GM12878 (cell line): ENCODE results near the gene ATP7B. TPM values are rescaled to one million over a fixed set of nuclear protein-coding genes. Genes with fewer than 3 reads are reported as not detected.

Experiments used
- ATAC-seq: fragments of 200-7000 bp; cut with Tn5 transposase; 3 replicates; pipeline ENCODE4 v1.9.1; 2020; ENCODE audit warnings: mild to moderate bottlenecking, moderate library complexity
- BruUV-seq: library from RNA; stranded (reverse); fragments of 400-500 nt; replicated peaks from 2 replicates; lab custom pipeline; 2021; lab: Mats Ljungman, UMichigan
- CTCF ChIA-PET: fragments of 300-600 bp; sonication (Branson Sonifier 250); formaldehyde crosslinking; extraction: SDS; loops from one replicate; lab custom pipeline; 2021; ENCODE audit warnings: inconsistent platforms; lab: Yijun Ruan, JAX
- POLR2A ChIA-PET: fragments of 350-600 bp; formaldehyde crosslinking; extraction: SDS; loops from one replicate; lab custom pipeline; 2021; ENCODE audit warnings: inconsistent platforms; lab: Charles Lee
- RAD21 ChIA-PET: fragments of 300-600 bp; sonication (Branson Sonifier 250); formaldehyde crosslinking; loops from one replicate; lab custom pipeline; 2023; ENCODE audit warnings: antibody characterized with exemption; ENCODE audit not compliant: unreplicated experiment; lab: Charles Lee
- SMC1A ChIA-PET: fragments of 300-600 bp; sonication (Branson Sonifier 250); formaldehyde crosslinking; loops from one replicate; lab custom pipeline; 2023; ENCODE audit not compliant: unreplicated experiment, uncharacterized antibody; lab: Charles Lee
- DNase-seq: peaks from one replicate; pipeline ENCODE4 v3.0.0-alpha.2; 2011; ENCODE audit warnings: low read depth, low spot score
- FAIRE-seq: peaks from 3 replicates; lab custom pipeline; 2011; peaks lifted over from hg19 to GRCh38; lab: Jason Lieb, UNC
- H2AFZ ChIP-seq: 2 replicates; pipeline ENCODE4 v1.6.0; 2011; ENCODE audit warnings: low read depth, low read length, control low read depth; ENCODE audit not compliant: control insufficient read depth
- H3K27ac ChIP-seq: 2 replicates; pipeline ENCODE4 v1.5.1; 2011; ENCODE audit warnings: control low read depth; ENCODE audit not compliant: control insufficient read depth, insufficient read depth
- H3K27me3 ChIP-seq, 2 experiments: replicated peaks in 1 of 2; 2 replicates each; pipeline versions ENCODE4 v1.6.0 to v1.6.1; 2011; ENCODE audit warnings: low read length in 1 of 2; ENCODE audit not compliant: control insufficient read depth in 2 of 2, insufficient read depth in 2 of 2
- H3K36me3 ChIP-seq, 2 experiments: 2 replicates each; pipeline ENCODE4 v1.5.1; 2011; ENCODE audit warnings: low read length in 1 of 2; ENCODE audit not compliant: control insufficient read depth in 2 of 2, insufficient read depth in 2 of 2
- H3K4me1 ChIP-seq: 2 replicates; pipeline ENCODE4 v1.6.1; 2011; ENCODE audit warnings: mild to moderate bottlenecking, low read length, moderate library complexity, mixed read lengths; ENCODE audit not compliant: control insufficient read depth, insufficient read depth
- H3K4me2 ChIP-seq: 2 replicates; pipeline ENCODE4 v1.6.0; 2011; ENCODE audit warnings: control low read depth; ENCODE audit not compliant: control insufficient read depth, insufficient read depth
- H3K4me3 ChIP-seq: fragments of 200-600 bp; sonication (generic); 2 replicates; pipeline ENCODE4 v1.5.1; 2016
- H3K79me2 ChIP-seq: 2 replicates; pipeline ENCODE4 v1.6.0; 2011; ENCODE audit warnings: low read length; ENCODE audit not compliant: control insufficient read depth, insufficient read depth
- H3K9ac ChIP-seq: 2 replicates; pipeline ENCODE4 v1.8.0; 2011; ENCODE audit warnings: low read length, control low read depth, mixed read lengths; ENCODE audit not compliant: control insufficient read depth, insufficient read depth
- H3K9me3 ChIP-seq: replicated peaks from 3 replicates; pipeline ENCODE4 v1.5.1; 2011; ENCODE audit warnings: mild to moderate bottlenecking, low read length; ENCODE audit not compliant: control insufficient read depth, insufficient read depth
- H4K20me1 ChIP-seq: 2 replicates; pipeline ENCODE4 v1.6.0; 2011; ENCODE audit not compliant: control insufficient read depth, insufficient read depth
- BMI1 ChIP-seq: fragments of 450-650 bp; IDR thresholded peaks from 2 replicates; pipeline ENCODE4 v1.6.1; 2016; ENCODE audit warnings: mild to moderate bottlenecking, moderate library complexity, borderline replicate concordance
- CEBPB ChIP-seq, 2 experiments: fragments of 150-350 bp in 1 of 2; IDR thresholded peaks; 2 replicates each; pipeline ENCODE4 v1.6.1; 2012 to 2014; ENCODE audit warnings: low read depth in 2 of 2, low read length in 2 of 2, borderline replicate concordance in 1 of 2, inconsistent platforms in 1 of 2
- HDAC2 ChIP-seq: fragments of 200-600 bp; sonication (generic); IDR thresholded peaks from 2 replicates; pipeline ENCODE4 v1.6.1; 2017
- JUND ChIP-seq: IDR thresholded peaks from 2 replicates; pipeline ENCODE4 v1.6.1; 2012; ENCODE audit warnings: low read depth, mild to moderate bottlenecking, low read length, improper control_type of control experiment, moderate library complexity
- NFIC ChIP-seq: IDR thresholded peaks from 2 replicates; pipeline ENCODE4 v1.6.1; 2012; ENCODE audit warnings: low read depth, mild to moderate bottlenecking, inconsistent platforms, low read length, moderate library complexity
- NFYA ChIP-seq: IDR thresholded peaks from 2 replicates; pipeline ENCODE4 v1.6.1; 2011; ENCODE audit warnings: low read depth, mild to moderate bottlenecking, low read length, improper control_type of control experiment, borderline replicate concordance
- PML ChIP-seq: IDR thresholded peaks from 2 replicates; pipeline ENCODE4 v1.6.1; 2012; ENCODE audit warnings: low read length, inconsistent platforms
- SMARCA5 ChIP-seq: fragments of 450-650 bp; IDR thresholded peaks from 2 replicates; pipeline ENCODE4 v1.6.1; 2017; ENCODE audit warnings: mild to moderate bottlenecking
- SP1 ChIP-seq: IDR thresholded peaks from one replicate; pipeline ENCODE4 v1.6.1; 2011; ENCODE audit warnings: low read depth, low read length
- SUZ12 ChIP-seq: fragments of 200-600 bp; sonication (generic); IDR thresholded peaks from one replicate; pipeline ENCODE4 v1.6.1; 2018; ENCODE audit warnings: antibody characterized with exemption, mild to moderate bottlenecking; ENCODE audit not compliant: unreplicated experiment
- TAF1 ChIP-seq: IDR thresholded peaks from 2 replicates; pipeline ENCODE4 v1.6.1; 2011; ENCODE audit warnings: mild to moderate bottlenecking, low read depth, low read length, borderline replicate concordance
- TCF7 ChIP-seq: IDR thresholded peaks from 2 replicates; pipeline ENCODE4 v1.6.1; 2014; ENCODE audit warnings: antibody characterized with exemption, borderline replicate concordance
- ZNF217 ChIP-seq: fragments of 450-650 bp; IDR thresholded peaks from 2 replicates; pipeline ENCODE4 v1.6.1; 2017; ENCODE audit warnings: antibody characterized with exemption, mild to moderate bottlenecking
- ZZZ3 ChIP-seq: IDR thresholded peaks from 2 replicates; pipeline ENCODE4 v1.6.1; 2011; ENCODE audit warnings: low read depth; ENCODE audit not compliant: control insufficient read depth, insufficient read length
- WGBS: methylation state at CpG from one replicate; pipeline ENCODE4 v1.1.6; 2016; ENCODE audit warnings: low lambda C conversion rate; ENCODE audit not compliant: insufficient replicate concordance, insufficient coverage; ENCODE audit errors: missing lambda C conversion rate; 5-methylcytosine and 5-hydroxymethylcytosine counted together
- in situ Hi-C: fragments of 300-500 bp; cut with MboI; formaldehyde crosslinking; loops from 9 replicates; pipeline ENCODE4 v1.14.3; 2018; ENCODE audit warnings: mixed read lengths
- intact Hi-C: fragments of 100-400 bp; cut with micrococcal nuclease; formaldehyde crosslinking; loops from one replicate; pipeline ENCODE4 v1.14.2; 2022; ENCODE audit not compliant: unreplicated experiment
- polyA plus RNA-seq, 11 experiments: library from polyadenylated mRNA; depleted of rRNA in 4 of 11; unstranded in 6 of 11; stranded (reverse) in 5 of 11; fragments of >200 nt; fragmentation: Nextera tagmentation in 4 of 11; fragmentation: Illumina TruSeq in 1 of 11; extraction: Ambion mirVana in 4 of 11; extraction: Trizol in 1 of 11; gene quantifications; 1 replicate in 1 of 11; 2 replicates in 10 of 11; pipeline versions ENCODE4 v1.2.1 to v1.2.3, GENCODE V29; 2011 to 2016; ENCODE audit warnings: inconsistent platforms in 2 of 11, missing spikeins in 2 of 11, low read depth in 1 of 11
- total RNA-seq, 4 experiments: library from RNA; depleted of rRNA in 3 of 4; stranded (reverse); fragments of >200 nt in 3 of 4; fragmentation: Illumina TruSeq in 1 of 4; extraction: Trizol in 1 of 4; gene quantifications; 2 replicates each; pipeline versions ENCODE4 v1.2.1 to v1.2.3, GENCODE V29; 2013 to 2021
- TF ChIP-seq, protein P1 (sequence below): IDR thresholded peaks from 2 replicates; pipeline ENCODE4 v1.6.1; 2011; ENCODE audit warnings: low read depth, low read length, improper control_type of control experiment, borderline replicate concordance

The ATP7B gene
- total and polyA plus RNA-seq, 10 of the 15 experiments (the other 5 are each of a cell fraction or from before 2014, with no cell fraction given) = under 0.01 to 1.1 (median 0.06) TPM; not detected in 2

DNA sequence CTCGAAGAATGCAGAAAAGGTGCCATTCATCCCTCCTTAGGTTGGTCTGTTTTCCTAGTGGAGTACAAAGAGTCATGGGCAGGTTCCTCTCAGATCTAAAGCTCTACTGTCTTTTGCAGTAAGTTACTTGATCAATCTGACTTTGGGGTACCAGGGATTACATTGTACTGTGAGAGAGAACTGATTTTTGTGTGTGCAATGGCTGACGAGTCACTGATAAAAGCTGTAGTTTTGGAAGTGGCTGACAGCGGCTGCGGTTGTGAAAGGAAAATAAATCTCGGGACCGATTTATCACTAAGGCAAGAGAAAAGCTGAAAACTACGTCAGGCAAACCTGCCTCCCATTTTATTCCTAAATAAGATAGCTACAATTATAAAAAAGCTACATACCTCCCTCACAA lies 40.1 kb upstream of the ATP7B start:
- no peak overlapping the region for H3K4me2 ChIP-seq
- POLR2A ChIA-PET = no interaction called here
- ATAC-seq (no peak), DNase-seq (no peak), FAIRE-seq (no peak)
- RAD21 ChIA-PET = no interaction called here
- no peak overlapping the region for H3K4me3 ChIP-seq
- SMC1A ChIA-PET = interaction anchor here (1.0 kb wide), 1 partner anchor 16 kb away, joined by 3 read pairs; no protein-coding TSS in a partner anchor
- no peaks in the 10 kb centered on the region for H3K36me3 ChIP-seq
- TF ChIP-seq SUZ12 = no peak
- TF ChIP-seq, protein P1, sequence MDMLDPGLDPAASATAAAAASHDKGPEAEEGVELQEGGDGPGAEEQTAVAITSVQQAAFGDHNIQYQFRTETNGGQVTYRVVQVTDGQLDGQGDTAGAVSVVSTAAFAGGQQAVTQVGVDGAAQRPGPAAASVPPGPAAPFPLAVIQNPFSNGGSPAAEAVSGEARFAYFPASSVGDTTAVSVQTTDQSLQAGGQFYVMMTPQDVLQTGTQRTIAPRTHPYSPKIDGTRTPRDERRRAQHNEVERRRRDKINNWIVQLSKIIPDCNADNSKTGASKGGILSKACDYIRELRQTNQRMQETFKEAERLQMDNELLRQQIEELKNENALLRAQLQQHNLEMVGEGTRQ = no peak
- intact Hi-C loops (no loop called here), in situ Hi-C loops (no loop called here)
- no peaks in the 10 kb centered on the region for H3K4me1 ChIP-seq
- no peaks in the 10 kb centered on the region for H4K20me1 ChIP-seq
- no peaks in the 10 kb centered on the region for H3K9me3 ChIP-seq
- 60% methylated on average over 7 of the region's 7 CpGs for WGBS
- H3K79me2 ChIP-seq = no peaks in the 10 kb centered on the region
- H3K9ac ChIP-seq = no peak overlapping the region
- BruUV-seq = no TSS peak
- H3K27ac ChIP-seq = no peak overlapping the region
- H3K27me3 ChIP-seq = no peaks in the 10 kb centered on the region
- H2AFZ ChIP-seq = no peak overlapping the region
- CTCF ChIA-PET = interaction anchor here (0.7 kb wide), 1 partner anchor 374 kb away, joined by 3 read pairs; no protein-coding TSS in a partner anchor

DNA sequence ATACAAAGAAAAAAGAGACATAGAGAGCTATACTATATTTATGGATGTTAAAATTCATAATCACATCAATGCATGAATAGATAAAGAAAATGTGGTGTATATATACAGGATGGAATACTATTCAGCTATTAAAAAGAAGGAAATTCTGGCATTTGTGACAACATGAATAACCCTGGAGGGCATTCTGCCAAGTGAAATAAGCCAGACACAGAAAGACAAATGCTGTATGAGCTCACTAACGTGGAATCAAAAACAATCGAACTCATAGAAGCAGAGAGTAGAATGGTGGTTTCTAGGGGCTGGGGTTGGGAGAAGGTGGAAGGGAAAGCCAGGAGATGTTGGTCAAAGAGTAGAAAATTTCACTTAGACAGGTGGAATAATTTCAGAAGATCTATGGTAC lies 37.3 kb upstream of the ATP7B start:
- no peaks in the 10 kb centered on the region for H3K27me3 ChIP-seq
- no peaks in the 10 kb centered on the region for H4K20me1 ChIP-seq
- RAD21 ChIA-PET = no interaction called here
- no TSS peak for BruUV-seq
- WGBS = 0% methylated on average over 2 of the region's 2 CpGs
- CTCF ChIA-PET = no interaction called here
- in situ Hi-C loops = no loop called here
- no peak overlapping the region for H3K9ac ChIP-seq
- ATAC-seq (no peak), FAIRE-seq (no peak), DNase-seq (no peak)
- POLR2A ChIA-PET = no interaction called here
- no peak overlapping the region for H3K4me3 ChIP-seq
- no peaks in the 10 kb centered on the region for H3K4me1 ChIP-seq
- H3K36me3 ChIP-seq = no peaks in the 10 kb centered on the region
- no peak overlapping the region for H3K27ac ChIP-seq
- no peak for TF ChIP-seq SMARCA5
- no peak for TF ChIP-seq TAF1
- no peak for TF ChIP-seq PML
- no peak for TF ChIP-seq ZZZ3
- no peak for TF ChIP-seq JUND
- TF ChIP-seq BMI1 = no peak
- no peak for TF ChIP-seq NFIC
- TF ChIP-seq SP1 = no peak
- no peak for TF ChIP-seq TCF7
- TF ChIP-seq ZNF217 = no peak
- TF ChIP-seq HDAC2 = no peak
- no peak for TF ChIP-seq NFYA
- no peak for TF ChIP-seq CEBPB (IDR thresholded peaks at IDR 0.05; ENCODE audit: borderline replicate concordance in 1 of 2, low read depth in 2 of 2, low read length in 2 of 2)
- H3K79me2 ChIP-seq = no peaks in the 10 kb centered on the region
- no peaks in the 10 kb centered on the region for H3K9me3 ChIP-seq
- no peak overlapping the region for H2AFZ ChIP-seq
- SMC1A ChIA-PET = no interaction called here
- intact Hi-C loops = no loop called here
- H3K4me2 ChIP-seq = no peak overlapping the region
